ENCODE results near the gene NAA50. TPM values are rescaled to one million over a fixed set of nuclear protein-coding genes. Genes with fewer than 3 reads are reported as not detected.
A peak's percentile ranks its signal among the peaks of the same experiment; 100 is the strongest.

The NAA50 gene
- total and polyA plus RNA-seq, 2 of the 13 experiments (the other 11 are each of a cell fraction or from before 2014, with no cell fraction given), result 30.2 to 233 TPM

DNA sequence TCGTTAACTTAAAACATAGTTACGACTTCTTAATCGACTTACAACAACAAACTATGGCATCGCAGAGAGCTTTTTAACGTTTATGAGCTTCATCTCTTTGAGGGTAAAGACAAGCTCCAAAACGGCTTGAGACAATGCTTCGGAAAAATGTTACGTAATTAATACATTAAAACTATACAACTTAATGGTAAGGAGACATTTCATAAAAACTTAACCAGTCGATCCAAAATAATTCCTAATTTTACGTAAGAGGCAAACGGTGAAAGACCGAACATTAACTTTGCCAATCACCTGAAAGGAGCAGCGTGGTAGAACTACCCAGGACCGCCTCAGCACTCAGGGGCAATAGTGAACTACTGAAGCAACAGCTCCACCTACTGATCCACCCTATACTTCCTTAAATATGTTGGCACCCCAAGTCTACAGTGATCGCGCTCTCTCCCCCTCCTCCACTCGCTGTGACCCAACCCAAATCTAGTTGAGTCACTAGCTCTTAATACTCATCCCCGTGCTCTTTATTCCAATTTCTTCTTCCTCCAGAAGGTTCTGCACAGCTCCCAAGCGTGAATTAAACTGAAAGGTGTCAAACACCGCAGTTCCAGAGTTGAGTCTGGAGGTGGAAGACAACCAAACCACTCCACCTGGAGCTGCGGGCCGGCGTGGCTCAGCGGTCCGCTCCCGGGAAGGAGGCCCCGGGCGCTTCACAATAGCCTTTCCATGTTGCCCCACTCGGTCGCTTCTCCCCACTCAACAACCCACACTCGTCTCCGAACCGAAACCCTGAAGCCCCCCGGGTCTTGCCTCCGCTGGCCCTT lies 901 bp downstream of the NAA50 start (continued):
- TF ChIP-seq, protein P1, sequence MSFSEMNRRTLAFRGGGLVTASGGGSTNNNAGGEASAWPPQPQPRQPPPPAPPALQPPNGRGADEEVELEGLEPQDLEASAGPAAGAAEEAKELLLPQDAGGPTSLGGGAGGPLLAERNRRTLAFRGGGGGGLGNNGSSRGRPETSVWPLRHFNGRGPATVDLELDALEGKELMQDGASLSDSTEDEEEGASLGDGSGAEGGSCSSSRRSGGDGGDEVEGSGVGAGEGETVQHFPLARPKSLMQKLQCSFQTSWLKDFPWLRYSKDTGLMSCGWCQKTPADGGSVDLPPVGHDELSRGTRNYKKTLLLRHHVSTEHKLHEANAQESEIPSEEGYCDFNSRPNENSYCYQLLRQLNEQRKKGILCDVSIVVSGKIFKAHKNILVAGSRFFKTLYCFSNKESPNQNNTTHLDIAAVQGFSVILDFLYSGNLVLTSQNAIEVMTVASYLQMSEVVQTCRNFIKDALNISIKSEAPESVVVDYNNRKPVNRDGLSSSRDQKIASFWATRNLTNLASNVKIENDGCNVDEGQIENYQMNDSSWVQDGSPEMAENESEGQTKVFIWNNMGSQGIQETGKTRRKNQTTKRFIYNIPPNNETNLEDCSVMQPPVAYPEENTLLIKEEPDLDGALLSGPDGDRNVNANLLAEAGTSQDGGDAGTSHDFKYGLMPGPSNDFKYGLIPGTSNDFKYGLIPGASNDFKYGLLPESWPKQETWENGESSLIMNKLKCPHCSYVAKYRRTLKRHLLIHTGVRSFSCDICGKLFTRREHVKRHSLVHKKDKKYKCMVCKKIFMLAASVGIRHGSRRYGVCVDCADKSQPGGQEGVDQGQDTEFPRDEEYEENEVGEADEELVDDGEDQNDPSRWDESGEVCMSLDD (CRISPR knock-in tag; IDR thresholded peaks at IDR 0.05; ENCODE audit: borderline replicate concordance), result peak; percentile 89; the same call in 1 of the 2 replicates
- TF ChIP-seq ZNF562 (CRISPR knock-in tag; IDR thresholded peaks at IDR 0.05; ENCODE audit: borderline replicate concordance), result no peak
- TF ChIP-seq MTF1 (CRISPR knock-in tag; IDR thresholded peaks at IDR 0.05), result no peak
- TF ChIP-seq, protein P2, sequence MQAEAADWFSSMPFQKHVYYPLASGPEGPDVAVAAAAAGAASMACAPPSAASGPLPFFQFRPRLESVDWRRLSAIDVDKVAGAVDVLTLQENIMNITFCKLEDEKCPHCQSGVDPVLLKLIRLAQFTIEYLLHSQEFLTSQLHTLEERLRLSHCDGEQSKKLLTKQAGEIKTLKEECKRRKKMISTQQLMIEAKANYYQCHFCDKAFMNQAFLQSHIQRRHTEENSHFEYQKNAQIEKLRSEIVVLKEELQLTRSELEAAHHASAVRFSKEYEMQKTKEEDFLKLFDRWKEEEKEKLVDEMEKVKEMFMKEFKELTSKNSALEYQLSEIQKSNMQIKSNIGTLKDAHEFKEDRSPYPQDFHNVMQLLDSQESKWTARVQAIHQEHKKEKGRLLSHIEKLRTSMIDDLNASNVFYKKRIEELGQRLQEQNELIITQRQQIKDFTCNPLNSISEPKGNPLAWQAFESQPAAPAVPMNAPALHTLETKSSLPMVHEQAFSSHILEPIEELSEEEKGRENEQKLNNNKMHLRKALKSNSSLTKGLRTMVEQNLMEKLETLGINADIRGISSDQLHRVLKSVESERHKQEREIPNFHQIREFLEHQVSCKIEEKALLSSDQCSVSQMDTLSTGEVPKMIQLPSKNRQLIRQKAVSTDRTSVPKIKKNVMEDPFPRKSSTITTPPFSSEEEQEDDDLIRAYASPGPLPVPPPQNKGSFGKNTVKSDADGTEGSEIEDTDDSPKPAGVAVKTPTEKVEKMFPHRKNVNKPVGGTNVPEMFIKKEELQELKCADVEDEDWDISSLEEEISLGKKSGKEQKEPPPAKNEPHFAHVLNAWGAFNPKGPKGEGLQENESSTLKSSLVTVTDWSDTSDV (CRISPR knock-in tag; IDR thresholded peaks at IDR 0.05), result no peak
- no peak for TF ChIP-seq JDP2 (CRISPR knock-in tag; IDR thresholded peaks at IDR 0.05; ENCODE audit: borderline replicate concordance)
- TF ChIP-seq ZNF556 (CRISPR knock-in tag; IDR thresholded peaks at IDR 0.05; ENCODE audit: borderline replicate concordance), result peak; percentile 53; the same call in 1 of the 2 replicates
- no peak for TF ChIP-seq FOSL1 (CRISPR knock-in tag; IDR thresholded peaks at IDR 0.05; ENCODE audit: borderline replicate concordance)
- no peak for TF ChIP-seq SP4 (CRISPR knock-in tag; IDR thresholded peaks at IDR 0.05)
- no peak for TF ChIP-seq SRSF1 (optimal IDR thresholded peaks at IDR 0.05; ENCODE audit: low read depth, low read length)
- TF ChIP-seq PITX1 (CRISPR knock-in tag; IDR thresholded peaks at IDR 0.05), result no peak
- no peak for TF ChIP-seq YY1 (IDR thresholded peaks at IDR 0.05; ENCODE audit: insufficient read depth, insufficient replicate concordance, low read depth, low read length)
- TF ChIP-seq GATA4 (IDR thresholded peaks at IDR 0.05; ENCODE audit: borderline replicate concordance, low read depth), result no peak
- TF ChIP-seq ZNF510 (CRISPR knock-in tag; IDR thresholded peaks at IDR 0.05; ENCODE audit: low read depth), result 0 out of 2 replicates have a peak, but pooled peaks have one; percentile 12
- TF ChIP-seq, protein P3, sequence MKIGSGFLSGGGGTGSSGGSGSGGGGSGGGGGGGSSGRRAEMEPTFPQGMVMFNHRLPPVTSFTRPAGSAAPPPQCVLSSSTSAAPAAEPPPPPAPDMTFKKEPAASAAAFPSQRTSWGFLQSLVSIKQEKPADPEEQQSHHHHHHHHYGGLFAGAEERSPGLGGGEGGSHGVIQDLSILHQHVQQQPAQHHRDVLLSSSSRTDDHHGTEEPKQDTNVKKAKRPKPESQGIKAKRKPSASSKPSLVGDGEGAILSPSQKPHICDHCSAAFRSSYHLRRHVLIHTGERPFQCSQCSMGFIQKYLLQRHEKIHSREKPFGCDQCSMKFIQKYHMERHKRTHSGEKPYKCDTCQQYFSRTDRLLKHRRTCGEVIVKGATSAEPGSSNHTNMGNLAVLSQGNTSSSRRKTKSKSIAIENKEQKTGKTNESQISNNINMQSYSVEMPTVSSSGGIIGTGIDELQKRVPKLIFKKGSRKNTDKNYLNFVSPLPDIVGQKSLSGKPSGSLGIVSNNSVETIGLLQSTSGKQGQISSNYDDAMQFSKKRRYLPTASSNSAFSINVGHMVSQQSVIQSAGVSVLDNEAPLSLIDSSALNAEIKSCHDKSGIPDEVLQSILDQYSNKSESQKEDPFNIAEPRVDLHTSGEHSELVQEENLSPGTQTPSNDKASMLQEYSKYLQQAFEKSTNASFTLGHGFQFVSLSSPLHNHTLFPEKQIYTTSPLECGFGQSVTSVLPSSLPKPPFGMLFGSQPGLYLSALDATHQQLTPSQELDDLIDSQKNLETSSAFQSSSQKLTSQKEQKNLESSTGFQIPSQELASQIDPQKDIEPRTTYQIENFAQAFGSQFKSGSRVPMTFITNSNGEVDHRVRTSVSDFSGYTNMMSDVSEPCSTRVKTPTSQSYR (CRISPR knock-in tag; IDR thresholded peaks at IDR 0.05; ENCODE audit: borderline replicate concordance), result peak; percentile 63; the same call in 1 of the 2 replicates
- TF ChIP-seq ZSCAN9 (CRISPR knock-in tag; IDR thresholded peaks at IDR 0.05; ENCODE audit: borderline replicate concordance), result no peak
- no peak for TF ChIP-seq NBN (conservative IDR thresholded peaks at IDR 0.05)
- TF ChIP-seq MZF1 (CRISPR knock-in tag; IDR thresholded peaks at IDR 0.05; ENCODE audit: borderline replicate concordance), result no peak
- no peak for TF ChIP-seq ARNT2 (CRISPR knock-in tag; IDR thresholded peaks at IDR 0.05; ENCODE audit: low read depth)
- TF ChIP-seq, protein P4, sequence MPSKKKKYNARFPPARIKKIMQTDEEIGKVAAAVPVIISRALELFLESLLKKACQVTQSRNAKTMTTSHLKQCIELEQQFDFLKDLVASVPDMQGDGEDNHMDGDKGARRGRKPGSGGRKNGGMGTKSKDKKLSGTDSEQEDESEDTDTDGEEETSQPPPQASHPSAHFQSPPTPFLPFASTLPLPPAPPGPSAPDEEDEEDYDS (CRISPR knock-in tag; IDR thresholded peaks at IDR 0.05), result no peak

Measured in HepG2 (cell line).